GM23338 (cell line): ENCODE results near the gene LCLAT1.

Experiments
- CTCF ChIP-seq, 2 experiments: fragments of 200-600 bp in 1 of 2; sonication (generic) in 1 of 2; conservative IDR thresholded peaks; 2 replicates each; pipeline versions ENCODE4 v1.5.1 to v1.6.1; 2016 to 2017; ENCODE audit warnings: antibody characterized with exemption in 2 of 2, low read depth in 2 of 2, mild to moderate bottlenecking in 2 of 2, moderate library complexity in 1 of 2
- EZH2 ChIP-seq: fragments of 200-600 bp; sonication (generic); IDR thresholded peaks from one replicate; pipeline ENCODE4 v1.8.0; 2017; ENCODE audit warnings: antibody characterized with exemption, mild to moderate bottlenecking, low read depth; ENCODE audit not compliant: unreplicated experiment
- EZH2phosphoT487 ChIP-seq: fragments of 200-600 bp; sonication (generic); IDR thresholded peaks from one replicate; pipeline ENCODE4 v1.8.1; 2018; ENCODE audit warnings: antibody characterized with exemption; ENCODE audit not compliant: unreplicated experiment
- POLR2AphosphoS5 ChIP-seq: IDR thresholded peaks from 2 replicates; pipeline ENCODE4 v1.6.1; 2016; ENCODE audit warnings: antibody characterized with exemption, low read depth
- STAT1 ChIP-seq: IDR thresholded peaks from one replicate; pipeline ENCODE4 v1.6.1; 2016; ENCODE audit warnings: antibody characterized with exemption; ENCODE audit not compliant: unreplicated experiment
- ZNF462 ChIP-seq: fragments of 250-450 bp; sonication (Bioruptor Pico); IDR thresholded peaks from 2 replicates; pipeline ENCODE4 v1.5.0; 2020; ENCODE audit warnings: mild to moderate bottlenecking, moderate library complexity
- TF ChIP-seq, protein P1 (sequence below): IDR thresholded peaks from one replicate; pipeline ENCODE4 v1.6.1; 2018; ENCODE audit warnings: antibody characterized with exemption; ENCODE audit not compliant: unreplicated experiment

DNA sequence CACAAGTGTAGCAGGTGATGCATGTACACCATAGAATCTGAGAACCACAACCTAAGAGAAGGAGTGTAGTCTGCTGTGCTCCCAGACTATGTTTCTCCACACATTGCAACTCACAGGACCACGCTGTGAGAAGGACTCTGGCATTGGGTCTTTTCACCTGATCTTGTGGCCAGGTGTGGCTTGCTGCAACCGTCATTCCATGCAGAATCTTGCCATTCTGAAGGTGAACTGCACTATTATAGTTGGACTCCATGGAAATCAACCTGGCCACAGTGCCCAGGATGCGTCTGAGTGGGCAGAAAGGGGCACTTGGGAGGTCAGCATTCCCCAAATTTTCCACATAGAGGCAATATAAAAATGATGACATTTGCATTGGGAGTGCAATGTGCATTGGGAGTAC is 237.9 kb downstream of the LCLAT1 start:
- no peak for TF ChIP-seq EZH2
- no peak for TF ChIP-seq ZNF462 (CRISPR knock-in tag)
- TF ChIP-seq CTCF (conservative IDR thresholded peaks at IDR 0.05; ENCODE audit: low read depth in 2 of 2) = no peak
- TF ChIP-seq STAT1 = no peak
- no peak for TF ChIP-seq POLR2AphosphoS5
- TF ChIP-seq, protein P1, sequence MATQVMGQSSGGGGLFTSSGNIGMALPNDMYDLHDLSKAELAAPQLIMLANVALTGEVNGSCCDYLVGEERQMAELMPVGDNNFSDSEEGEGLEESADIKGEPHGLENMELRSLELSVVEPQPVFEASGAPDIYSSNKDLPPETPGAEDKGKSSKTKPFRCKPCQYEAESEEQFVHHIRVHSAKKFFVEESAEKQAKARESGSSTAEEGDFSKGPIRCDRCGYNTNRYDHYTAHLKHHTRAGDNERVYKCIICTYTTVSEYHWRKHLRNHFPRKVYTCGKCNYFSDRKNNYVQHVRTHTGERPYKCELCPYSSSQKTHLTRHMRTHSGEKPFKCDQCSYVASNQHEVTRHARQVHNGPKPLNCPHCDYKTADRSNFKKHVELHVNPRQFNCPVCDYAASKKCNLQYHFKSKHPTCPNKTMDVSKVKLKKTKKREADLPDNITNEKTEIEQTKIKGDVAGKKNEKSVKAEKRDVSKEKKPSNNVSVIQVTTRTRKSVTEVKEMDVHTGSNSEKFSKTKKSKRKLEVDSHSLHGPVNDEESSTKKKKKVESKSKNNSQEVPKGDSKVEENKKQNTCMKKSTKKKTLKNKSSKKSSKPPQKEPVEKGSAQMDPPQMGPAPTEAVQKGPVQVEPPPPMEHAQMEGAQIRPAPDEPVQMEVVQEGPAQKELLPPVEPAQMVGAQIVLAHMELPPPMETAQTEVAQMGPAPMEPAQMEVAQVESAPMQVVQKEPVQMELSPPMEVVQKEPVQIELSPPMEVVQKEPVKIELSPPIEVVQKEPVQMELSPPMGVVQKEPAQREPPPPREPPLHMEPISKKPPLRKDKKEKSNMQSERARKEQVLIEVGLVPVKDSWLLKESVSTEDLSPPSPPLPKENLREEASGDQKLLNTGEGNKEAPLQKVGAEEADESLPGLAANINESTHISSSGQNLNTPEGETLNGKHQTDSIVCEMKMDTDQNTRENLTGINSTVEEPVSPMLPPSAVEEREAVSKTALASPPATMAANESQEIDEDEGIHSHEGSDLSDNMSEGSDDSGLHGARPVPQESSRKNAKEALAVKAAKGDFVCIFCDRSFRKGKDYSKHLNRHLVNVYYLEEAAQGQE = no peak
- TF ChIP-seq EZH2phosphoT487 = no peak
